ENCODE data around the gene ZNF536. TPM values are rescaled to one million over a fixed set of nuclear protein-coding genes. Genes with fewer than 3 reads are reported as not detected.

The ZNF536 gene
- total RNA-seq, 1 experiment from 2014 or later = not detected

GRCh38 chr19:30562981-30563380 lies 190.8 kb downstream of the ZNF536 start:
- DNase-seq = no peak
- no peaks in the 10 kb centered on the region for H3K9me3 ChIP-seq (ENCODE audit: low read length)
- TF ChIP-seq, protein P1, sequence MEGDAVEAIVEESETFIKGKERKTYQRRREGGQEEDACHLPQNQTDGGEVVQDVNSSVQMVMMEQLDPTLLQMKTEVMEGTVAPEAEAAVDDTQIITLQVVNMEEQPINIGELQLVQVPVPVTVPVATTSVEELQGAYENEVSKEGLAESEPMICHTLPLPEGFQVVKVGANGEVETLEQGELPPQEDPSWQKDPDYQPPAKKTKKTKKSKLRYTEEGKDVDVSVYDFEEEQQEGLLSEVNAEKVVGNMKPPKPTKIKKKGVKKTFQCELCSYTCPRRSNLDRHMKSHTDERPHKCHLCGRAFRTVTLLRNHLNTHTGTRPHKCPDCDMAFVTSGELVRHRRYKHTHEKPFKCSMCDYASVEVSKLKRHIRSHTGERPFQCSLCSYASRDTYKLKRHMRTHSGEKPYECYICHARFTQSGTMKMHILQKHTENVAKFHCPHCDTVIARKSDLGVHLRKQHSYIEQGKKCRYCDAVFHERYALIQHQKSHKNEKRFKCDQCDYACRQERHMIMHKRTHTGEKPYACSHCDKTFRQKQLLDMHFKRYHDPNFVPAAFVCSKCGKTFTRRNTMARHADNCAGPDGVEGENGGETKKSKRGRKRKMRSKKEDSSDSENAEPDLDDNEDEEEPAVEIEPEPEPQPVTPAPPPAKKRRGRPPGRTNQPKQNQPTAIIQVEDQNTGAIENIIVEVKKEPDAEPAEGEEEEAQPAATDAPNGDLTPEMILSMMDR (conservative IDR thresholded peaks at IDR 0.05; ENCODE audit: low read depth, low read length) = no peak
- TF ChIP-seq EZH2phosphoT487 (IDR thresholded peaks at IDR 0.05; ENCODE audit: borderline replicate concordance, low read length) = no peak
- ChIA-PET CTCF (no interaction called here), POLR2A (ENCODE audit: unreplicated experiment) (no interaction called here)
- no peak for ATAC-seq
- H3K4me2 ChIP-seq (ENCODE audit: low read length) = no peak overlapping the region
- BruUV-seq (replicated peaks) = no TSS peak
- no peaks in the 10 kb centered on the region for H3K79me2 ChIP-seq (ENCODE audit: low read length)
- no peaks in the 10 kb centered on the region for H4K20me1 ChIP-seq (ENCODE audit: low read length)
- H3K36me3 ChIP-seq (ENCODE audit: low read depth, low read length) = no peaks in the 10 kb centered on the region
- H3F3A ChIP-seq (ENCODE audit: low read length, unreplicated experiment) = no peaks in the 10 kb centered on the region
- no peaks in the 10 kb centered on the region for H3K9me2 ChIP-seq (replicated peaks; ENCODE audit: low read length)
- no peak overlapping the region for H3K4me3 ChIP-seq (ENCODE audit: low read length)
- no peak overlapping the region for H2AFZ ChIP-seq (ENCODE audit: low read length)
- intact Hi-C loops (cut with micrococcal nuclease) = no loop called here
- H3K27ac ChIP-seq (ENCODE audit: low read length) = no peak overlapping the region
- no peaks in the 10 kb centered on the region for H3K4me1 ChIP-seq (ENCODE audit: insufficient read depth, low read length)
- H3K9ac ChIP-seq (ENCODE audit: low read length) = no peak overlapping the region
- no peaks in the 10 kb centered on the region for H3K27me3 ChIP-seq (ENCODE audit: low read length)

- H3K27me3 ChIP-seq (ENCODE audit: low read length) = no peaks in the 10 kb centered on the region
- CTCF ChIA-PET = no interaction called here
- TF ChIP-seq, protein P1 (conservative IDR thresholded peaks at IDR 0.05; ENCODE audit: low read depth, low read length) = no peak
- TF ChIP-seq EZH2phosphoT487 (IDR thresholded peaks at IDR 0.05; ENCODE audit: borderline replicate concordance, low read length) (no peak), EZH2 (IDR thresholded peaks at IDR 0.05; ENCODE audit: low read length, unreplicated experiment) (no peak)
Observed at GRCh38 chr19:30563691-30564090, 191.5 kb downstream of the ZNF536 start.

DNA sequence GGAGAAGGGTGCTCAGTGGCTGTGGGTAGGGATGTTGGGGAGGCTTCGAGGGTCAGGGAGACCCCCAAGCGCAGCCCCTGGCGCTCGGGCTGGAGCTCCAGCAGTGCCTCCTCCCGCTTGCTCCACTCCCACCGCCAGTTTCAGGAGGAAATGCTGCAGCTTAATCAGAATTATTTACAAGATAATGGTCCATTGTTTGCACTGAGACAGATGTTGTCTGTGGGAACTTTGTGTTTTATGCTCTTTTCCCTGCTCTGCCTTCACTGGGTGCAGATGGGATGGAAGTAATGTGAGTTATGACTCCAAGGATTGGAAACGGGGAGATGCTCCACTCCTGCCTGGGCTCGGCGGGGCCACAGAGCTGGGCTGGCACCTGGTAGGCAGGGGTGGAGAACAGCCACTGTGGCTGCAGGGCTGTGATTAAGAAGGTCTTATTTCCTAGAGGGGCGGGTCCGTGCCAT lies 192.4 kb downstream of the ZNF536 start:
- Histone ChIP-seq H3K4me3 (ENCODE audit: low read length) (no peak overlapping the region), H3K27me3 (ENCODE audit: low read length) (no peaks in the 10 kb centered on the region), H2AFZ (ENCODE audit: low read length) (no peak overlapping the region), H4K20me1 (ENCODE audit: low read length) (no peaks in the 10 kb centered on the region), H3K4me2 (ENCODE audit: low read length) (no peak overlapping the region), H3K4me1 (ENCODE audit: insufficient read depth, low read length) (no peaks in the 10 kb centered on the region), H3K27ac (ENCODE audit: low read length) (no peak overlapping the region), H3K9me3 (ENCODE audit: low read length) (no peaks in the 10 kb centered on the region), H3K79me2 (ENCODE audit: low read length) (no peaks in the 10 kb centered on the region), H3K36me3 (ENCODE audit: low read depth, low read length) (no peaks in the 10 kb centered on the region), H3K9ac (ENCODE audit: low read length) (no peak overlapping the region), H3K9me2 (replicated peaks; ENCODE audit: low read length) (no peaks in the 10 kb centered on the region), H3F3A (ENCODE audit: low read length, unreplicated experiment) (no peaks in the 10 kb centered on the region)
- no peak for DNase-seq
- intact Hi-C loops (cut with micrococcal nuclease) = no loop called here
- BruUV-seq (replicated peaks) = no TSS peak
- ATAC-seq = no peak
- TF ChIP-seq, protein P1 (conservative IDR thresholded peaks at IDR 0.05; ENCODE audit: low read depth, low read length) = no peak
- TF ChIP-seq EZH2phosphoT487 (IDR thresholded peaks at IDR 0.05; ENCODE audit: borderline replicate concordance, low read length) (no peak), EZH2 (IDR thresholded peaks at IDR 0.05; ENCODE audit: low read length, unreplicated experiment) (no peak)
- POLR2A ChIA-PET (ENCODE audit: unreplicated experiment) = no interaction called here
- CTCF ChIA-PET = no interaction called here

More at GRCh38 chr19:30563691-30564090, 191.5 kb downstream of the ZNF536 start:
- intact Hi-C loops (cut with micrococcal nuclease) = no loop called here
- Histone ChIP-seq H3K9me3 (ENCODE audit: low read length) (no peaks in the 10 kb centered on the region), H3F3A (ENCODE audit: low read length, unreplicated experiment) (no peaks in the 10 kb centered on the region), H4K20me1 (ENCODE audit: low read length) (no peaks in the 10 kb centered on the region), H3K9me2 (replicated peaks; ENCODE audit: low read length) (no peaks in the 10 kb centered on the region), H3K9ac (ENCODE audit: low read length) (no peak overlapping the region), H3K27ac (ENCODE audit: low read length) (no peak overlapping the region), H3K4me2 (ENCODE audit: low read length) (no peak overlapping the region), H3K79me2 (ENCODE audit: low read length) (no peaks in the 10 kb centered on the region), H3K36me3 (ENCODE audit: low read depth, low read length) (no peaks in the 10 kb centered on the region), H3K4me1 (ENCODE audit: insufficient read depth, low read length) (no peaks in the 10 kb centered on the region), H2AFZ (ENCODE audit: low read length) (no peak overlapping the region), H3K4me3 (ENCODE audit: low read length) (no peak overlapping the region)
- no TSS peak for BruUV-seq (replicated peaks)
- ATAC-seq = no peak
- POLR2A ChIA-PET (ENCODE audit: unreplicated experiment) = no interaction called here
- DNase-seq = no peak
